A549 (cell line): Measurements from ENCODE around the gene SNAP91. TPM values are rescaled to one million over a fixed set of nuclear protein-coding genes. Genes with fewer than 3 reads are reported as not detected.

Source experiments
- ATAC-seq, 2 experiments: fragments of 200-7000 bp in 1 of 2; fragments of >200 bp in 1 of 2; cut with Nextera tagmentation in 1 of 2; cut with Tn5 transposase in 1 of 2; 3 replicates each; pipeline versions ENCODE4 v1.8.0 to v1.9.1; 2018 to 2020; ENCODE audit warnings: mild to moderate bottlenecking in 1 of 2, moderate library complexity in 1 of 2
- CTCF ChIA-PET: fragments of 300-600 bp; sonication (Branson Sonifier 250); formaldehyde crosslinking; extraction: SDS; loops from one replicate; lab custom pipeline; 2021; ENCODE audit warnings: antibody characterized with exemption, inconsistent platforms; lab: Yijun Ruan, JAX
- POLR2A ChIA-PET: fragments of 350-600 bp; formaldehyde crosslinking; extraction: SDS; loops from one replicate; lab custom pipeline; 2021; ENCODE audit warnings: antibody characterized with exemption, inconsistent platforms; lab: Yijun Ruan, JAX
- DNase-seq, 2 experiments: peaks; one replicate each; pipeline versions ENCODE4 v3.0.0 to v3.0.0-alpha.2; 2011 to 2016; ENCODE audit warnings: low read depth in 1 of 2, low spot score in 1 of 2
- FAIRE-seq: peaks from 2 replicates; lab custom pipeline; 2011; peaks lifted over from hg19 to GRCh38; lab: Jason Lieb, UNC
- H3K27ac ChIP-seq, 2 experiments: fragments of >200 bp; sonication (Bioruptor Twin); formaldehyde crosslinking; 3 replicates each; pipeline ENCODE4 v1.5.1; 2016 to 2017
- H3K4me1 ChIP-seq: fragments of >200 bp; sonication (Bioruptor Twin); formaldehyde crosslinking; 3 replicates; pipeline ENCODE4 v1.6.1; 2016
- H3K4me2 ChIP-seq: fragments of >200 bp; sonication (Bioruptor Twin); formaldehyde crosslinking; 3 replicates; pipeline ENCODE4 v1.6.1; 2016
- H3K4me3 ChIP-seq: fragments of >200 bp; sonication (Bioruptor Twin); formaldehyde crosslinking; 3 replicates; pipeline ENCODE4 v1.5.1; 2016
- H3K9me3 ChIP-seq: fragments of >200 bp; sonication (Bioruptor Twin); formaldehyde crosslinking; 3 replicates; pipeline ENCODE4 v1.6.1; 2016
- CBX8 ChIP-seq: fragments of 200-600 bp; sonication (generic); IDR thresholded peaks from 2 replicates; pipeline ENCODE4 v1.6.1; 2016
- CHD4 ChIP-seq: fragments of 200-600 bp; sonication (generic); IDR thresholded peaks from 2 replicates; pipeline ENCODE4 v1.6.1; 2016; ENCODE audit warnings: antibody characterized with exemption, mild to moderate bottlenecking, borderline replicate concordance
- EHF ChIP-seq: fragments of 250-450 bp; sonication (Bioruptor Pico); IDR thresholded peaks from 2 replicates; pipeline ENCODE4 v1.5.0; 2020; ENCODE audit warnings: mild to moderate bottlenecking
- ESRRA ChIP-seq: fragments of 150-350 bp; IDR thresholded peaks from 2 replicates; pipeline ENCODE4 v1.6.1; 2014; ENCODE audit warnings: mild to moderate bottlenecking, low read length, borderline replicate concordance
- FOSB ChIP-seq: fragments of 250-450 bp; sonication (Bioruptor Pico); IDR thresholded peaks from 2 replicates; pipeline ENCODE4 v1.5.0; 2020; ENCODE audit warnings: mild to moderate bottlenecking, moderate library complexity
- GATA3 ChIP-seq: IDR thresholded peaks from 2 replicates; pipeline ENCODE4 v1.6.1; 2012; ENCODE audit warnings: borderline replicate concordance
- HOXB13 ChIP-seq: fragments of 250-450 bp; sonication (Bioruptor Pico); IDR thresholded peaks from 2 replicates; pipeline ENCODE4 v1.5.0; 2020; ENCODE audit warnings: low read depth, mild to moderate bottlenecking, moderate library complexity
- HOXB5 ChIP-seq: fragments of 250-450 bp; sonication (Bioruptor Pico); IDR thresholded peaks from 2 replicates; pipeline ENCODE4 v1.5.0; 2020; ENCODE audit warnings: mild to moderate bottlenecking, moderate library complexity
- JUNB ChIP-seq: fragments of >200 bp; sonication (Bioruptor Twin); formaldehyde crosslinking; IDR thresholded peaks from 2 replicates; pipeline ENCODE4 v1.6.1; 2016
- NFE2L2 ChIP-seq: fragments of 150-350 bp; conservative IDR thresholded peaks from 2 replicates; pipeline ENCODE4 v1.6.1; 2014; ENCODE audit warnings: low read length
- PHF8 ChIP-seq: fragments of 200-600 bp; sonication (generic); IDR thresholded peaks from 2 replicates; pipeline ENCODE4 v1.6.1; 2016; ENCODE audit warnings: low read depth, mild to moderate bottlenecking, antibody characterized with exemption, moderate library complexity, borderline replicate concordance
- POLR2A ChIP-seq: IDR thresholded peaks from 2 replicates; pipeline ENCODE4 v1.6.1; 2012; ENCODE audit warnings: mild to moderate bottlenecking, low read length
- POLR2AphosphoS2 ChIP-seq: conservative IDR thresholded peaks from 2 replicates; pipeline ENCODE4 v1.6.1; 2012; ENCODE audit warnings: low read length, improper control_type of control experiment, inconsistent platforms
- RCOR1 ChIP-seq: fragments of 150-350 bp; IDR thresholded peaks from 2 replicates; pipeline ENCODE4 v1.6.1; 2014; ENCODE audit warnings: antibody characterized with exemption, low read length, low read depth
- RNF2 ChIP-seq: fragments of 200-600 bp; sonication (generic); IDR thresholded peaks from 2 replicates; pipeline ENCODE4 v1.6.1; 2016; ENCODE audit warnings: low read depth, mild to moderate bottlenecking, antibody characterized with exemption, moderate library complexity, borderline replicate concordance
- SMC3 ChIP-seq: fragments of >200 bp; sonication (Bioruptor Twin); formaldehyde crosslinking; IDR thresholded peaks from 3 replicates; pipeline ENCODE4 v1.6.1; 2018; ENCODE audit warnings: inconsistent platforms
- SREBF2 ChIP-seq: fragments of 450-650 bp; IDR thresholded peaks from 2 replicates; pipeline ENCODE4 v1.6.1; 2014; ENCODE audit warnings: mild to moderate bottlenecking, moderate library complexity
- TP53 ChIP-seq: fragments of 250-450 bp; sonication (Bioruptor Pico); IDR thresholded peaks from 2 replicates; pipeline ENCODE4 v1.5.0; 2021; ENCODE audit warnings: mild to moderate bottlenecking, moderate library complexity
- ZSCAN20 ChIP-seq: fragments of 250-450 bp; sonication (Bioruptor Pico); IDR thresholded peaks from 2 replicates; pipeline ENCODE4 v1.8.0; 2022; ENCODE audit warnings: mild to moderate bottlenecking, moderate library complexity
- WGBS: methylation state at CpG from one replicate; pipeline ENCODE4 v1.1.6; 2017; ENCODE audit errors: missing lambda C conversion rate; 5-methylcytosine and 5-hydroxymethylcytosine counted together
- polyA plus RNA-seq, 4 experiments: library from polyadenylated mRNA; depleted of rRNA in 3 of 4; stranded (reverse); fragments of >200 nt; fragmentation: RNase III in 1 of 4; extraction: RNeasy Plus Mini Kit Qiagen cat#74134 plus additional on column Dnase treatment in 1 of 4; gene quantifications; 2 replicates in 3 of 4; 3 replicates in 1 of 4; pipeline ENCODE4 v1.2.3, GENCODE V29; 2011 to 2017
- TF ChIP-seq, protein P1 (sequence below): fragments of 200-600 bp; sonication (generic); IDR thresholded peaks from 2 replicates; pipeline ENCODE4 v1.6.1; 2016; ENCODE audit warnings: antibody characterized with exemption, mild to moderate bottlenecking, moderate library complexity
- TF ChIP-seq, protein P2 (sequence below): fragments of >200 bp; sonication (Bioruptor Twin); formaldehyde crosslinking; IDR thresholded peaks from 3 replicates; pipeline ENCODE4 v1.6.1; 2016
- TF ChIP-seq, protein P3 (sequence below): fragments of 250-450 bp; sonication (Bioruptor Pico); IDR thresholded peaks from 2 replicates; pipeline ENCODE4 v1.5.0; 2021; ENCODE audit warnings: mild to moderate bottlenecking, moderate library complexity, borderline replicate concordance
- TF ChIP-seq, protein P4 (sequence below): IDR thresholded peaks from 2 replicates; pipeline ENCODE4 v1.6.1; 2012

SNAP91 gene
- polyA plus RNA-seq, 2 of the 4 experiments (the other 2 are of a cell fraction): 0.13 to 0.39 TPM

DNA sequence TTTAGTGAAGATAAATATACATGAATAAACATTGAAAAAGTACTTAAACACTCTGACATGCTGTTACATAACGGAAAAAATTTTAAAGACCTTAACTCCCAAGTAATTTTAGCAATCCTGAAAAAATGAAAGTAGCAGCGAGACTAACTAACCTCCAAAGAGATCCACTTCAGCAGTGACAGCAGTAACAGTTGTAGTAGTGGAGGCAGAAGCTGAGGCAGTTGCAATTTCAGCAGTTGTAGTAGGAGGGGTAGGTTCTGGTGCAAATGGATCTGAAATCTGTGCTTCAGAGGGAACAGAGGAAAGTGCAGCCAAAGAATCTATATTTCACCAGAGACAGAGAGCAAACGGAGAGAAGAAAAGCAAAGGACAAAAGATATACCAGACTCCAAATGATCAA is 107.8 kb downstream of the SNAP91 start (continued):
- TF ChIP-seq, protein P1, sequence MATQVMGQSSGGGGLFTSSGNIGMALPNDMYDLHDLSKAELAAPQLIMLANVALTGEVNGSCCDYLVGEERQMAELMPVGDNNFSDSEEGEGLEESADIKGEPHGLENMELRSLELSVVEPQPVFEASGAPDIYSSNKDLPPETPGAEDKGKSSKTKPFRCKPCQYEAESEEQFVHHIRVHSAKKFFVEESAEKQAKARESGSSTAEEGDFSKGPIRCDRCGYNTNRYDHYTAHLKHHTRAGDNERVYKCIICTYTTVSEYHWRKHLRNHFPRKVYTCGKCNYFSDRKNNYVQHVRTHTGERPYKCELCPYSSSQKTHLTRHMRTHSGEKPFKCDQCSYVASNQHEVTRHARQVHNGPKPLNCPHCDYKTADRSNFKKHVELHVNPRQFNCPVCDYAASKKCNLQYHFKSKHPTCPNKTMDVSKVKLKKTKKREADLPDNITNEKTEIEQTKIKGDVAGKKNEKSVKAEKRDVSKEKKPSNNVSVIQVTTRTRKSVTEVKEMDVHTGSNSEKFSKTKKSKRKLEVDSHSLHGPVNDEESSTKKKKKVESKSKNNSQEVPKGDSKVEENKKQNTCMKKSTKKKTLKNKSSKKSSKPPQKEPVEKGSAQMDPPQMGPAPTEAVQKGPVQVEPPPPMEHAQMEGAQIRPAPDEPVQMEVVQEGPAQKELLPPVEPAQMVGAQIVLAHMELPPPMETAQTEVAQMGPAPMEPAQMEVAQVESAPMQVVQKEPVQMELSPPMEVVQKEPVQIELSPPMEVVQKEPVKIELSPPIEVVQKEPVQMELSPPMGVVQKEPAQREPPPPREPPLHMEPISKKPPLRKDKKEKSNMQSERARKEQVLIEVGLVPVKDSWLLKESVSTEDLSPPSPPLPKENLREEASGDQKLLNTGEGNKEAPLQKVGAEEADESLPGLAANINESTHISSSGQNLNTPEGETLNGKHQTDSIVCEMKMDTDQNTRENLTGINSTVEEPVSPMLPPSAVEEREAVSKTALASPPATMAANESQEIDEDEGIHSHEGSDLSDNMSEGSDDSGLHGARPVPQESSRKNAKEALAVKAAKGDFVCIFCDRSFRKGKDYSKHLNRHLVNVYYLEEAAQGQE: no peak
- TF ChIP-seq EHF: no peak
- TF ChIP-seq JUNB: no peak
- no peak for TF ChIP-seq ZSCAN20 (CRISPR knock-in tag)
- TF ChIP-seq, protein P2, sequence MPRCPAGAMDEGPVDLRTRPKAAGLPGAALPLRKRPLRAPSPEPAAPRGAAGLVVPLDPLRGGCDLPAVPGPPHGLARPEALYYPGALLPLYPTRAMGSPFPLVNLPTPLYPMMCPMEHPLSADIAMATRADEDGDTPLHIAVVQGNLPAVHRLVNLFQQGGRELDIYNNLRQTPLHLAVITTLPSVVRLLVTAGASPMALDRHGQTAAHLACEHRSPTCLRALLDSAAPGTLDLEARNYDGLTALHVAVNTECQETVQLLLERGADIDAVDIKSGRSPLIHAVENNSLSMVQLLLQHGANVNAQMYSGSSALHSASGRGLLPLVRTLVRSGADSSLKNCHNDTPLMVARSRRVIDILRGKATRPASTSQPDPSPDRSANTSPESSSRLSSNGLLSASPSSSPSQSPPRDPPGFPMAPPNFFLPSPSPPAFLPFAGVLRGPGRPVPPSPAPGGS: no peak
- TF ChIP-seq NFE2L2: no peak
- no peak for TF ChIP-seq PHF8
- TF ChIP-seq, all 56 proteins: peak for 0

DNA sequence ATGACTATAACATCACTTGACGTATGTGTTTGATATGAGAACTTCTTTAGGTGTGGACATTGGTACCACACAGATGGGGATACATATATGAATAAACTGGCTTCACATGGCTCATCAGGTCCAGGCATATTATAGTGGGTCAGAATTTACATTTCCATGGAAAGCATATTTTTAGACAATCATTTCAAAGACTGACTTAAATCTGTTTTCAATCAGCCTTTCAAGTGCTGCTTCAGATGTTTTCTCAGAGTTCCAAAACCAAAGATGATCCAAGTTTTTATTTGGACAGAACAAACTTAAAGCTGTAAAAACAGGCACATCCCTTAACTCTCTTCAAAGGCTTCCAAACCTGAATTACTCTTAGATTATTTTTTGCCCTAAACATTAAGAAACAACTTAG is 108.4 kb downstream of the SNAP91 start:
- no peak overlapping the region for H3K4me3 ChIP-seq
- no peaks in the 10 kb centered on the region for H3K4me1 ChIP-seq
- no peaks in the 10 kb centered on the region for H3K9me3 ChIP-seq
- ChIA-PET CTCF (no interaction called here), POLR2A (no interaction called here)
- H3K4me2 ChIP-seq: no peak overlapping the region
- H3K27ac ChIP-seq: no peak overlapping the region
- no peak for FAIRE-seq
- 86% methylated on average over 1 of the region's 1 CpG for WGBS
- ATAC-seq: no peak
- DNase-seq: no peak
- TF ChIP-seq TP53 (CRISPR knock-in tag) (no peak), HOXB13 (CRISPR knock-in tag) (no peak), SMC3 (no peak), GATA3 (no peak), FOSB (CRISPR knock-in tag) (no peak), POLR2AphosphoS2 (no peak), HOXB5 (CRISPR knock-in tag) (no peak), RNF2 (no peak), SREBF2 (no peak), ESRRA (no peak), POLR2A (no peak), RCOR1 (no peak), PHF8 (no peak), CBX8 (no peak), CHD4 (no peak), ZSCAN20 (CRISPR knock-in tag) (no peak)
- TF ChIP-seq, protein P3, sequence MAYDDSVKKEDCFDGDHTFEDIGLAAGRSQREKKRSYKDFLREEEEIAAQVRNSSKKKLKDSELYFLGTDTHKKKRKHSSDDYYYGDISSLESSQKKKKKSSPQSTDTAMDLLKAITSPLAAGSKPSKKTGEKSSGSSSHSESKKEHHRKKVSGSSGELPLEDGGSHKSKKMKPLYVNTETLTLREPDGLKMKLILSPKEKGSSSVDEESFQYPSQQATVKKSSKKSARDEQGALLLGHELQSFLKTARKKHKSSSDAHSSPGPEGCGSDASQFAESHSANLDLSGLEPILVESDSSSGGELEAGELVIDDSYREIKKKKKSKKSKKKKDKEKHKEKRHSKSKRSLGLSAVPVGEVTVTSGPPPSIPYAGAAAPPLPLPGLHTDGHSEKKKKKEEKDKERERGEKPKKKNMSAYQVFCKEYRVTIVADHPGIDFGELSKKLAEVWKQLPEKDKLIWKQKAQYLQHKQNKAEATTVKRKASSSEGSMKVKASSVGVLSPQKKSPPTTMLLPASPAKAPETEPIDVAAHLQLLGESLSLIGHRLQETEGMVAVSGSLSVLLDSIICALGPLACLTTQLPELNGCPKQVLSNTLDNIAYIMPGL (CRISPR knock-in tag): no peak
- TF ChIP-seq, protein P4, sequence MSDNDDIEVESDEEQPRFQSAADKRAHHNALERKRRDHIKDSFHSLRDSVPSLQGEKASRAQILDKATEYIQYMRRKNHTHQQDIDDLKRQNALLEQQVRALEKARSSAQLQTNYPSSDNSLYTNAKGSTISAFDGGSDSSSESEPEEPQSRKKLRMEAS: no peak
- TF ChIP-seq, protein P1: no peak
